ENCODE measurements around the gene LCAT.
A peak's percentile ranks its signal among the peaks of the same experiment; 100 is the strongest.

LCAT gene

GRCh38 chr16:67968400-67969253 lies 24.7 kb upstream of the LCAT start, which contains the start of gene SLC12A4:
Gene SLC12A4 (minus strand): TSS chr16:67968637. CDS start chr16:67968553, 84 bp downstream.
- DNase-seq, result peak; percentile 56

- DNase-seq, result no peak
Measured at GRCh38 chr16:67967958-67968399, 24.1 kb upstream of the LCAT start.

GRCh38 chr16:67967183-67967957 lies 23.4 kb upstream of the LCAT start:
- DNase-seq, result no peak

GRCh38 chr16:67966549-67967182 lies 22.7 kb upstream of the LCAT start:
- no peak for DNase-seq

DNA sequence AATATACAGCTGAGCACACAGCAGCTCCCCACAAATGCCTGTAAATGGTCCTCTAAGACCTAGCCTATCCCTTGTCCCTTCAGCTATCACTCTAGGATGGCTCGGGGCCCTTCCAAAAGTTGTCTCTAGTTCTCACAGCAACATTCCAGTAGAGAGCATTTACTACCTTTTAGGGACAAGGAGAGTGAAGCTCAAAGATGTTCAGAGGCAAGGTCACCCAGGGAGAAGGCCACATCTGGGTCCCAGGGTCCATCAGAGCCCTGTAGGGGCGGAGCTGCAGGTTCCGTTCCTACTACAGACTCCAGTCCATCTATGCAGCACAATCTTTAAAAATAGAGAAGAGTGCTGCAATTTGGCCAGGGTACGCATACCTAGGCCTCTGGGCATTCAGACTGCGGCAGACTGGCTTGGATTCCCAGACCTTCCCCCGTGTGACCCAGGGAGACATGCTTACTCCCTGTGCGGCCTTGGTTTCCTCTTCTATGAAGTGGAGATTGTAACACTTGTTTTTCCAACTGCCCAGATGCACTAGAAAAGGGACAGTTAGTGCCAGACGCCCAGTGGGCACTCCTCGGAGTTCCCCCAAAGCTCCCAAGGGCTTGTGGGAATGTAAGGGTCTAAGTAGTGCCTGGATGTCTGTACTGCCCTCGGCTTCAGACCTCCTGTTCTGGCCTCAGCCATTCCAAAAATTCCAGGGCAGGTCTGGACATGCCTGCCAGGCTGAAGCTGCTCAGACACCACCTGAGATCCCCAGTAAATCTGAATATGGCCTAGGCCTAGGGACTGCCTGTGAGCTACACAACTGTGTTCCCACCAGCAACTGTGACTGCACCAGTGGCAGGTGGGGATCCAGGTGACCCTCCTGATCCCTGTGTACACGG lies 22.0 kb upstream of the LCAT start:
- no peak for DNase-seq

DNA sequence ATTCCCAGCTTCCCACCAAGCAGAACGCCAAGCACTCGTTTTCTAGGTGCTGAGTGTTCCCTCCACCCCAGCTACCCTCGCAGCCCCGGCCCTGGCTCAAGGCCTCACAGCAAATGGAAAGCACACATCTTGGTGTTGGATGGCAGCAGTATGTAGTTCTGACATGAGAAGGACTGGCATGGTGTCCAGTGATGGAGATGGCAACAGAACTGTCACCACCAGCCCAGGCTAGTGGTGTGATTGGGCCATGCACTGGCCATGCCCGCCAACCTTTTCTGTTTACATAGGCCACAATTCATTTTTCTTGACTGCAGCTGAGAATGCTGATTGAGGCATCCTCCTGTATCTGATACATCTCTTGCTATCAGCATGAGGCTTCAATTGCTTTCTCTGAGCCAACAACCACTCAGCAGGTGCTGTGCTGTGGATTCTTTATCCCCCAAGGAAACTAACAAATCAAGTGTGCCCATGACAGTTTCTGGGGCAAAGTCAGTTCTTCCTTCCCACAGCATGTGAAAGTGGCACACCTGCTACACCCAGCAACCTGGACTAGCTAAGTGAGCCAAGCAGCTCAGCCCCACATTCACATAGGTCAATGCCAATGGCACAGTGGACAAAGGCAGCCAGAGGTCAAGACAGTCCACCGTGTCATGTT lies 20.7 kb upstream of the LCAT start:
- DNase-seq, result no peak

DNA sequence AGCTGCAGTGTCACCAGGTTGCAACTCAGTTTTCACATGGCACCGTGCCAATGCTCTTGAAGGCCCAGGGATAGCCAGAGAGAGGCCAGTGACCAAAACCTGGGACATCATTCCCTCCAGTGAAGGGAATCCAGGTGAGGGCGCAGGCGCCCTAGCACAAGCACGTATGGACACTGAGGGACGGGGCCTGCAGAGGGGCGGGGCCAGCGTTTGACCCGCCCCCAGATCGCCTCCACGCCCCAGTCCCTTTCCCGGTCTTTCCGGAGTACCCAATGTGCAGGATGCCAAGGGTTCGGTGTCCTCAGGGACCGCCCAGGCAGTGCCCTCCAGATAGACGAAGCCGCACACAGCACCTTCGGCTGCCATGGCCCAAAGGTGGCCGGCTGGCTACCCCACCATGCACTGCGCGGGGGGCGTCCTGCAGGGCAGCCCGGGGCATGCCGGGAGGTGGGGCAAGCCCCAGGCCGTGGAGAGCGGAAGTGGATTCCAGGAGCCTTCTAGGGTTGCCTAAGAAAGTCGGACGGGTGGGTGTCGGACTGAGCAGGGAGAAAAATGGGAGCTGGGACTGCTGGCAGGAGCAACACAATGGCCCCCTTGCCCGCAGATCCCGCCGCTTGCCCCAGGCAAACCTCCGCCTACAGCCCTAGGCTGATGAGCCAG lies 19.9 kb upstream of the LCAT start:
- no peak for DNase-seq

DNA sequence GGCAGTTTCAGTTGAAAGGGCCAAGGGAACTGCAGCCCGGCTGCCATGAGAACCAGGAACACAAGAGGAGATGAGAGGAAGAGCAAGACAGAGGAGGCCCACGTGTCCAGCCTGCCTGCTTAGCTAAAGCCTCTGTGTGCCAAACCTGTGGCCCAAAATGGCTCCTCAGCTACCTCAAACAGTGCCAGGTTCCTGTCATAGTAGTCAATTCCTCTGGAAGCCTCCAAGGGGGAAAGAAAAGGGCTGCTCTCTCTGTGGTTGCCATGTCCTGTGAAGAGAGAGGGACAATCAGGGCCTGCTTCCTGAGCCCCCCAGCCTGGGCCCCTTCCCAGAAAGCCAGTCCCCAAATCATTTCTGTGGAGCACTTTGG lies 19.4 kb upstream of the LCAT start:
- DNase-seq, result no peak

DNA sequence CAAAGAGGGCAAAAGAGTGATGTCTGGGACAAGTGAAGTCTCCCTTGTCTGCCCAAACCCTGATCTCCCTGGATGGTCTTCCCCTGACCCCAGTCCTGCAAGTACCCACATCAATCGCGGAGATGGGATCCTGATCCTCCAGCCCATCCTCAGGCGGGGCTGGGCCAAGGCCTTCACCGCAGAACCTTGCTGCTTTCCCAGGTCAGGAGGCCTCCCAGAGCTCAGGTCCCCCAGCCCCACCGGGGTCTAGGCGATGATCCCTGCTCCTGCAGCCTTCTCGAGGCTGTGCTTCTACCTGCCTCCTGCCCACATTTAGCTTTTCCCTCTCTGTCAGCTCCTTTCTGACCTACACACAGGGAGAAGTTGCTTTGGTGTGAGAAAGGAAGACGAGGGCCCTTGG lies 18.2 kb upstream of the LCAT start:
- no peak for DNase-seq

GRCh38 chr16:67961551-67961957 lies 17.6 kb upstream of the LCAT start:
- DNase-seq, result peak; percentile 60

GRCh38 chr16:67959536-67960329 lies 15.8 kb upstream of the LCAT start:
- DNase-seq, result no peak

DNA sequence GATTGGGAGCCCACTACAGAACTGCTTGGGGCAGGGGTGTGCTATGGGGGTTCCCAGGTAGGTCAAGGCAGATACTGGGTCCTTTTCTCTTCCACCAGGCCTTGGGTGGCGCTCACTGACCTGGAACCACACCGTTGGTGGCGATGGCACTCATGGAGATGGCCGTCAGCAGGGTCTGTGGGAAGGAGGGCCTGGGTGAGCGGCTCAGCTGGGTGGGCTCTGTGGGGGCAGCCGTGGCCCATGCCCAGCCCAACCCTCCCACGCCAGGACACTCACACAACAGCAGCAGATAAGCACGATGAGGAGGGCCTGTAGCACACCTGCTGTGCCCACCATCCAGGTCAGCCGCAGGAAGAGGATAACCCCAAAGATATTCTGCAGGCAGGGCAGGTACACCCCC lies 13.7 kb upstream of the LCAT start:
- no peak for DNase-seq

GRCh38 chr16:67954421-67955196 lies 10.7 kb upstream of the LCAT start:
- no peak for DNase-seq

- DNase-seq, result no peak
Measured at GRCh38 chr16:67953641-67954375, 9.9 kb upstream of the LCAT start.

DNA sequence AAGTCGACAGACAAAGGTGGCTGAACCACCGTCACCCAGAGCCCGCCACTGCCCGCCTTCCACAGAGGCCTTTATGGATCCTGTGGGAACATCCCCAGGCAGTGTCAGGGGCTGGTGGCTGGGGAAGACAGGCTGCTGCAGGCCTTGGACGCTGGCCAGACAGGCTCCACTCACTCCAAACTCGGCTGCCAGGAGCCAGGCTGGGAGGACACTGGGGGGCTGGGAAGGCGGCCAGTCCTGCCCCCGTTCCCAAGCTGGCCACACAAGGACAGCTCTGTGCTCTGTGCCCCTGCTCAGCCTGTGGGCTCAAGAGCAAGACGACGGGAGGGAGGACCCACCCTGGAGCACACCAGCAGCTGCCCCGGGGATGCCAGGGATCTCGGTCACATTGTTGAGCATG lies 7.6 kb upstream of the LCAT start:
- DNase-seq, result no peak

DNA sequence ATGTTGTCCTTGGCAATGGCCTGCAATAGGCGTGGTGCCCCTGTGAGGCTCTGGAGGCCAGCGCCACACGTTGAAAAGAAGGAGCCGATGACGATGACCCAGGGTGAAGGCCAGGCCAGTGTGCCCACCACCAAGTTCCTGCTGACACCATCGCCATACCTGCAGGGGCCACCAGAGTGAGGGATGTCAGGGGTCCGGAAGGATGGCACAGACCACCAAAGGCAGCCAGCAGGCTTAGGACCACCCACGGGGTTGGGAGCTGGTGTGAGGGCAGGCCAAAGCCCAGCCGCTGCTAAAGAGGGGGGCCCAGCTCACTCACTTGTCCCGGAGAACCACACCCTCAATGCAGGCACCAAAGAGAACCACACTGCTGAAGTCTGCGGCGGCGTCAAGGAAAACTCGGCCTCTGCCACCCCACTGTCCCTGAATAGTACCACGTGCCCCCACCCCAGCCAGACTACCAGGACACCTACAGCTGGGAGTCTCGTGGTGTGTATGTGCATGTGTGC lies 6.5 kb upstream of the LCAT start:
- no peak for DNase-seq

GRCh38 chr16:67949645-67950044 lies 5.7 kb upstream of the LCAT start:
- DNase-seq, result no peak

DNA sequence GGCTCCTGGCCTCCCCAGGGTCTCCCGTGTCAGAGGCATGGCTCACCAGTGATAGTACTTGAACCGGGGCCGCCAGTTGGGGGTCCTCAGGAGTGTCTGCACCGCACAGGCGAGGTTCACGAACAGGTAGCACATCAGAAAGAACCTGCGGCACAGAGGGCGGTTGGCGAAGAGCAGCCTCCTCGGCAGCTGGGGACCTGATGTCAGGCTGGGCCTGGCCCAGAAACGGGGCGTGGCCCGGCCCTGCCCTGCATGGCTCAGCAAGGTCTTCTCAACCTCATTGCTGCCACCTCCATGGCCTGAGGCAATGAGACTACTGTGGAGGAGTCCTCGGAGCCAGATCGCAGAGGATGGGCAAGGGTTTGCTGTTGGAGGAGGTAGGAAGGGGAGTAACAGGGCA lies 4.1 kb upstream of the LCAT start:
- no peak for DNase-seq
